WTC11 (cell line): Measurements from ENCODE around the gene TMEM108. TPM values are rescaled to one million over a fixed set of nuclear protein-coding genes. Genes with fewer than 3 reads are reported as not detected.

Experiments
- ATAC-seq: fragments of 200-7000 bp; cut with Tn5 transposase; 2 replicates; pipeline ENCODE4 v1.10.0; 2021; ENCODE audit warnings: mild to moderate bottlenecking, moderate library complexity
- CTCF ChIA-PET: fragments of 300-600 bp; sonication (Branson Sonifier 250); formaldehyde crosslinking; loops from one replicate; lab custom pipeline; 2021; ENCODE audit warnings: antibody characterized with exemption; lab: Charles Lee
- POLR2A ChIA-PET: fragments of 350-600 bp; sonication (Branson Sonifier 250); formaldehyde crosslinking; loops from one replicate; lab custom pipeline; 2021; ENCODE audit warnings: antibody characterized with exemption; lab: Charles Lee
- DNase-seq: peaks from one replicate; pipeline ENCODE4 v3.0.0; 2021; ENCODE audit warnings: low spot score
- H3K27ac Mint-ChIP-seq: 2 replicates; pipeline ENCODE4 v1.8.0; 2021; ENCODE audit warnings: mixed read lengths
- H3K27me3 Mint-ChIP-seq: 2 replicates; pipeline ENCODE4 v1.8.0; 2021; ENCODE audit warnings: low read depth, mild to moderate bottlenecking, moderate library complexity, mixed read lengths
- H3K36me3 Mint-ChIP-seq: 2 replicates; pipeline ENCODE4 v1.8.0; 2021; ENCODE audit warnings: mixed read lengths
- H3K4me1 Mint-ChIP-seq: 2 replicates; pipeline ENCODE4 v1.8.0; 2022; ENCODE audit warnings: mixed read lengths
- H3K4me3 Mint-ChIP-seq: 2 replicates; pipeline ENCODE4 v1.8.0; 2021; ENCODE audit warnings: mild to moderate bottlenecking, moderate library complexity, mixed read lengths
- H3K9me3 Mint-ChIP-seq: 2 replicates; pipeline ENCODE4 v1.8.0; 2021; ENCODE audit warnings: mixed read lengths
- ETV6 ChIP-seq: sonication (generic); formaldehyde crosslinking; IDR thresholded peaks from 2 replicates; pipeline ENCODE4 v1.8.1; 2022; ENCODE audit warnings: mild to moderate bottlenecking, missing genetic modification reagents
- FOXK1 ChIP-seq: sonication (generic); formaldehyde crosslinking; IDR thresholded peaks from 2 replicates; pipeline ENCODE4 v1.8.0; 2022; ENCODE audit warnings: mild to moderate bottlenecking, moderate library complexity, missing genetic modification reagents
- MXD4 ChIP-seq: fragments of 250-450 bp; sonication (Bioruptor Pico); IDR thresholded peaks from 2 replicates; pipeline ENCODE4 v1.8.0; 2021; ENCODE audit warnings: mild to moderate bottlenecking, moderate library complexity, borderline replicate concordance
- NFATC4 ChIP-seq: fragments of 250-450 bp; sonication (Bioruptor Pico); IDR thresholded peaks from 2 replicates; pipeline ENCODE4 v1.9.0; 2021; ENCODE audit warnings: mild to moderate bottlenecking
- NFYB ChIP-seq: sonication (generic); formaldehyde crosslinking; conservative IDR thresholded peaks from 2 replicates; pipeline ENCODE4 v1.8.0; 2022; ENCODE audit warnings: low read depth, missing genetic modification reagents
- NR1H2 ChIP-seq: sonication (generic); formaldehyde crosslinking; IDR thresholded peaks from 2 replicates; pipeline ENCODE4 v1.9.0; 2021; ENCODE audit warnings: mild to moderate bottlenecking, moderate library complexity, missing genetic modification reagents
- NR2C2 ChIP-seq: sonication (generic); formaldehyde crosslinking; IDR thresholded peaks from 2 replicates; pipeline ENCODE4 v1.8.0; 2022; ENCODE audit warnings: mild to moderate bottlenecking, missing genetic modification reagents
- OVOL2 ChIP-seq: fragments of 250-450 bp; sonication (Bioruptor Pico); IDR thresholded peaks from 2 replicates; pipeline ENCODE4 v1.9.0; 2021; ENCODE audit warnings: mild to moderate bottlenecking, borderline replicate concordance
- SP1 ChIP-seq: sonication (generic); formaldehyde crosslinking; conservative IDR thresholded peaks from 2 replicates; pipeline ENCODE4 v1.8.1; 2022; ENCODE audit warnings: missing genetic modification reagents
- TEAD4 ChIP-seq: sonication (generic); formaldehyde crosslinking; IDR thresholded peaks from 2 replicates; pipeline ENCODE4 v1.8.0; 2022; ENCODE audit warnings: mild to moderate bottlenecking, missing genetic modification reagents
- TP53 ChIP-seq: sonication (generic); formaldehyde crosslinking; IDR thresholded peaks from 2 replicates; pipeline ENCODE4 v1.8.1; 2023; ENCODE audit warnings: mild to moderate bottlenecking, missing genetic modification reagents
- total RNA-seq: library from RNA; stranded (reverse); gene quantifications from 3 replicates; pipeline ENCODE4 v1.2.3, GENCODE V29; 2021
- TF ChIP-seq, protein P1 (sequence below): sonication (generic); formaldehyde crosslinking; IDR thresholded peaks from 2 replicates; pipeline ENCODE4 v1.8.0; 2022; ENCODE audit warnings: missing genetic modification reagents
- TF ChIP-seq, protein P2 (sequence below): sonication (generic); formaldehyde crosslinking; IDR thresholded peaks from 2 replicates; pipeline ENCODE4 v1.8.0; 2022; ENCODE audit warnings: mild to moderate bottlenecking, missing genetic modification reagents
- TF ChIP-seq, protein P3 (sequence below): sonication (generic); formaldehyde crosslinking; IDR thresholded peaks from 2 replicates; pipeline ENCODE4 v1.8.1; 2023; ENCODE audit warnings: mild to moderate bottlenecking, missing genetic modification reagents, borderline replicate concordance
- TF ChIP-seq, protein P4 (sequence below): fragments of 250-450 bp; sonication (Bioruptor Pico); IDR thresholded peaks from 2 replicates; pipeline ENCODE4 v1.9.0; 2021; ENCODE audit warnings: mild to moderate bottlenecking, borderline replicate concordance
- TF ChIP-seq, protein P5 (sequence below): sonication (generic); formaldehyde crosslinking; IDR thresholded peaks from 2 replicates; pipeline ENCODE4 v1.8.0; 2022; ENCODE audit warnings: mild to moderate bottlenecking, missing genetic modification reagents
- TF ChIP-seq, protein P6 (sequence below): sonication (generic); formaldehyde crosslinking; IDR thresholded peaks from 2 replicates; pipeline ENCODE4 v1.8.0; 2022; ENCODE audit warnings: mild to moderate bottlenecking, missing genetic modification reagents

Gene TMEM108
- total RNA-seq, 1 experiment from 2014 or later: 14.7 TPM

DNA sequence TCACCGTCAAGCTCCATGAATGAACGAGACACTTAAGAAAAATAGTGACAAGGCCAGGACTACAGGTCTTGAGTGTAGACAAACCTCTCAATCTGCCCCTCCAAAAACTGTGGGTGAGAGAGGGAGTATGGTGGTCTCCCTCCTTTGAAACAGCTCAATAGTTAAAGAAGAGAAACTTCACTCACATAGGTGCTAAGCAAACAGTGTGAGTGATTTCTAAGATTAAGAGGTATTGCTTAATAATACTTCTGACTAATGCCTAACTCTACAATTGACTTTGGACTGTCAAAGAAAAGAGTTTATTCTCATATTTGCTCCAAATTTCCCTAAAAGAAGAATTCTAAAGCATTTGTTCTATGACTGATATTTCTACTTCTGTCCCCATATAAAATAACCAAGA lies 17.0 kb upstream of the TMEM108 start:
- Mint-ChIP-seq H3K27ac (no peak overlapping the region), H3K4me3 (no peak overlapping the region), H3K36me3 (no peaks in the 10 kb centered on the region), H3K9me3 (no peaks in the 10 kb centered on the region), H3K27me3 (0 out of 2 replicates have a peak, but pooled peaks cover 3% of the 10 kb centered on the region), H3K4me1 (no peaks in the 10 kb centered on the region)
- ChIA-PET POLR2A (no interaction called here), CTCF (no interaction called here)
- TF ChIP-seq MXD4 (CRISPR knock-in tag): no peak
- no peak for TF ChIP-seq ETV6 (CRISPR knock-in tag)
- TF ChIP-seq NR2C2 (CRISPR knock-in tag): no peak
- TF ChIP-seq, protein P1, sequence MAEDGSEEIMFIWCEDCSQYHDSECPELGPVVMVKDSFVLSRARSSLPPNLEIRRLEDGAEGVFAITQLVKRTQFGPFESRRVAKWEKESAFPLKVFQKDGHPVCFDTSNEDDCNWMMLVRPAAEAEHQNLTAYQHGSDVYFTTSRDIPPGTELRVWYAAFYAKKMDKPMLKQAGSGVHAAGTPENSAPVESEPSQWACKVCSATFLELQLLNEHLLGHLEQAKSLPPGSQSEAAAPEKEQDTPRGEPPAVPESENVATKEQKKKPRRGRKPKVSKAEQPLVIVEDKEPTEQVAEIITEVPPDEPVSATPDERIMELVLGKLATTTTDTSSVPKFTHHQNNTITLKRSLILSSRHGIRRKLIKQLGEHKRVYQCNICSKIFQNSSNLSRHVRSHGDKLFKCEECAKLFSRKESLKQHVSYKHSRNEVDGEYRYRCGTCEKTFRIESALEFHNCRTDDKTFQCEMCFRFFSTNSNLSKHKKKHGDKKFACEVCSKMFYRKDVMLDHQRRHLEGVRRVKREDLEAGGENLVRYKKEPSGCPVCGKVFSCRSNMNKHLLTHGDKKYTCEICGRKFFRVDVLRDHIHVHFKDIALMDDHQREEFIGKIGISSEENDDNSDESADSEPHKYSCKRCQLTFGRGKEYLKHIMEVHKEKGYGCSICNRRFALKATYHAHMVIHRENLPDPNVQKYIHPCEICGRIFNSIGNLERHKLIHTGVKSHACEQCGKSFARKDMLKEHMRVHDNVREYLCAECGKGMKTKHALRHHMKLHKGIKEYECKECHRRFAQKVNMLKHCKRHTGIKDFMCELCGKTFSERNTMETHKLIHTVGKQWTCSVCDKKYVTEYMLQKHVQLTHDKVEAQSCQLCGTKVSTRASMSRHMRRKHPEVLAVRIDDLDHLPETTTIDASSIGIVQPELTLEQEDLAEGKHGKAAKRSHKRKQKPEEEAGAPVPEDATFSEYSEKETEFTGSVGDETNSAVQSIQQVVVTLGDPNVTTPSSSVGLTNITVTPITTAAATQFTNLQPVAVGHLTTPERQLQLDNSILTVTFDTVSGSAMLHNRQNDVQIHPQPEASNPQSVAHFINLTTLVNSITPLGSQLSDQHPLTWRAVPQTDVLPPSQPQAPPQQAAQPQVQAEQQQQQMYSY (CRISPR knock-in tag): no peak
- no peak for TF ChIP-seq TP53
- TF ChIP-seq OVOL2 (CRISPR knock-in tag): no peak
- TF ChIP-seq, protein P2, sequence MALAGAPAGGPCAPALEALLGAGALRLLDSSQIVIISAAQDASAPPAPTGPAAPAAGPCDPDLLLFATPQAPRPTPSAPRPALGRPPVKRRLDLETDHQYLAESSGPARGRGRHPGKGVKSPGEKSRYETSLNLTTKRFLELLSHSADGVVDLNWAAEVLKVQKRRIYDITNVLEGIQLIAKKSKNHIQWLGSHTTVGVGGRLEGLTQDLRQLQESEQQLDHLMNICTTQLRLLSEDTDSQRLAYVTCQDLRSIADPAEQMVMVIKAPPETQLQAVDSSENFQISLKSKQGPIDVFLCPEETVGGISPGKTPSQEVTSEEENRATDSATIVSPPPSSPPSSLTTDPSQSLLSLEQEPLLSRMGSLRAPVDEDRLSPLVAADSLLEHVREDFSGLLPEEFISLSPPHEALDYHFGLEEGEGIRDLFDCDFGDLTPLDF: no peak
- TF ChIP-seq, protein P3, sequence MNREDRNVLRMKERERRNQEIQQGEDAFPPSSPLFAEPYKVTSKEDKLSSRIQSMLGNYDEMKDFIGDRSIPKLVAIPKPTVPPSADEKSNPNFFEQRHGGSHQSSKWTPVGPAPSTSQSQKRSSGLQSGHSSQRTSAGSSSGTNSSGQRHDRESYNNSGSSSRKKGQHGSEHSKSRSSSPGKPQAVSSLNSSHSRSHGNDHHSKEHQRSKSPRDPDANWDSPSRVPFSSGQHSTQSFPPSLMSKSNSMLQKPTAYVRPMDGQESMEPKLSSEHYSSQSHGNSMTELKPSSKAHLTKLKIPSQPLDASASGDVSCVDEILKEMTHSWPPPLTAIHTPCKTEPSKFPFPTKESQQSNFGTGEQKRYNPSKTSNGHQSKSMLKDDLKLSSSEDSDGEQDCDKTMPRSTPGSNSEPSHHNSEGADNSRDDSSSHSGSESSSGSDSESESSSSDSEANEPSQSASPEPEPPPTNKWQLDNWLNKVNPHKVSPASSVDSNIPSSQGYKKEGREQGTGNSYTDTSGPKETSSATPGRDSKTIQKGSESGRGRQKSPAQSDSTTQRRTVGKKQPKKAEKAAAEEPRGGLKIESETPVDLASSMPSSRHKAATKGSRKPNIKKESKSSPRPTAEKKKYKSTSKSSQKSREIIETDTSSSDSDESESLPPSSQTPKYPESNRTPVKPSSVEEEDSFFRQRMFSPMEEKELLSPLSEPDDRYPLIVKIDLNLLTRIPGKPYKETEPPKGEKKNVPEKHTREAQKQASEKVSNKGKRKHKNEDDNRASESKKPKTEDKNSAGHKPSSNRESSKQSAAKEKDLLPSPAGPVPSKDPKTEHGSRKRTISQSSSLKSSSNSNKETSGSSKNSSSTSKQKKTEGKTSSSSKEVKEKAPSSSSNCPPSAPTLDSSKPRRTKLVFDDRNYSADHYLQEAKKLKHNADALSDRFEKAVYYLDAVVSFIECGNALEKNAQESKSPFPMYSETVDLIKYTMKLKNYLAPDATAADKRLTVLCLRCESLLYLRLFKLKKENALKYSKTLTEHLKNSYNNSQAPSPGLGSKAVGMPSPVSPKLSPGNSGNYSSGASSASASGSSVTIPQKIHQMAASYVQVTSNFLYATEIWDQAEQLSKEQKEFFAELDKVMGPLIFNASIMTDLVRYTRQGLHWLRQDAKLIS (CRISPR knock-in tag): no peak
- TF ChIP-seq, protein P4, sequence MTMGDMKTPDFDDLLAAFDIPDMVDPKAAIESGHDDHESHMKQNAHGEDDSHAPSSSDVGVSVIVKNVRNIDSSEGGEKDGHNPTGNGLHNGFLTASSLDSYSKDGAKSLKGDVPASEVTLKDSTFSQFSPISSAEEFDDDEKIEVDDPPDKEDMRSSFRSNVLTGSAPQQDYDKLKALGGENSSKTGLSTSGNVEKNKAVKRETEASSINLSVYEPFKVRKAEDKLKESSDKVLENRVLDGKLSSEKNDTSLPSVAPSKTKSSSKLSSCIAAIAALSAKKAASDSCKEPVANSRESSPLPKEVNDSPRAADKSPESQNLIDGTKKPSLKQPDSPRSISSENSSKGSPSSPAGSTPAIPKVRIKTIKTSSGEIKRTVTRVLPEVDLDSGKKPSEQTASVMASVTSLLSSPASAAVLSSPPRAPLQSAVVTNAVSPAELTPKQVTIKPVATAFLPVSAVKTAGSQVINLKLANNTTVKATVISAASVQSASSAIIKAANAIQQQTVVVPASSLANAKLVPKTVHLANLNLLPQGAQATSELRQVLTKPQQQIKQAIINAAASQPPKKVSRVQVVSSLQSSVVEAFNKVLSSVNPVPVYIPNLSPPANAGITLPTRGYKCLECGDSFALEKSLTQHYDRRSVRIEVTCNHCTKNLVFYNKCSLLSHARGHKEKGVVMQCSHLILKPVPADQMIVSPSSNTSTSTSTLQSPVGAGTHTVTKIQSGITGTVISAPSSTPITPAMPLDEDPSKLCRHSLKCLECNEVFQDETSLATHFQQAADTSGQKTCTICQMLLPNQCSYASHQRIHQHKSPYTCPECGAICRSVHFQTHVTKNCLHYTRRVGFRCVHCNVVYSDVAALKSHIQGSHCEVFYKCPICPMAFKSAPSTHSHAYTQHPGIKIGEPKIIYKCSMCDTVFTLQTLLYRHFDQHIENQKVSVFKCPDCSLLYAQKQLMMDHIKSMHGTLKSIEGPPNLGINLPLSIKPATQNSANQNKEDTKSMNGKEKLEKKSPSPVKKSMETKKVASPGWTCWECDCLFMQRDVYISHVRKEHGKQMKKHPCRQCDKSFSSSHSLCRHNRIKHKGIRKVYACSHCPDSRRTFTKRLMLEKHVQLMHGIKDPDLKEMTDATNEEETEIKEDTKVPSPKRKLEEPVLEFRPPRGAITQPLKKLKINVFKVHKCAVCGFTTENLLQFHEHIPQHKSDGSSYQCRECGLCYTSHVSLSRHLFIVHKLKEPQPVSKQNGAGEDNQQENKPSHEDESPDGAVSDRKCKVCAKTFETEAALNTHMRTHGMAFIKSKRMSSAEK (CRISPR knock-in tag): no peak
- no peak for TF ChIP-seq NFYB (CRISPR knock-in tag)
- DNase-seq: no peak
- ATAC-seq: no peak

DNA sequence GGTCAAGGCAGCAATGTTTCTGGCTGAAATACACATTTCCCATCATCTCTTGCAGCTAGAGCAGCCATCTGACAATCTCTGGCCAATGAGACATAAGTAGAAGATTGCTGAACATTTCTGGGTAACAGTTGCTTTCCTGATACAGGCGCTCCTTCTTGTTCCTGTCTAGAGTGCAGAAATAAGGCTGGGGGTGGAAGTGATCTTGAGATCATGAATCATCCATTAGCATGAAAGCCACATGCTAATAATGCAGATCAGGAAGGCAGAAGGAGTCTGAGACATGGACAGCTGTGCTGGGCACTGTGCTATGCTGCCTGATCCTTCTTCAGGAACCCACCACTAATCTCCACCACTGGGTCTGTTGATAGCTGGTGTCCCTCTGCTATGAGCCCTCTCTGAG lies 14.8 kb upstream of the TMEM108 start:
- ChIA-PET CTCF (no interaction called here), POLR2A (no interaction called here)
- no peaks in the 10 kb centered on the region for H3K4me1 Mint-ChIP-seq
- H3K27ac Mint-ChIP-seq: no peak overlapping the region
- ATAC-seq: no peak
- H3K36me3 Mint-ChIP-seq: no peaks in the 10 kb centered on the region
- no peaks in the 10 kb centered on the region for H3K9me3 Mint-ChIP-seq
- no peak overlapping the region for H3K4me3 Mint-ChIP-seq
- 0 out of 2 replicates have a peak, but pooled peaks cover 3% of the 10 kb centered on the region for H3K27me3 Mint-ChIP-seq
- DNase-seq: no peak
- TF ChIP-seq FOXK1 (CRISPR knock-in tag): no peak
- no peak for TF ChIP-seq NR1H2 (CRISPR knock-in tag)
- no peak for TF ChIP-seq NFATC4 (CRISPR knock-in tag)
- TF ChIP-seq, protein P5, sequence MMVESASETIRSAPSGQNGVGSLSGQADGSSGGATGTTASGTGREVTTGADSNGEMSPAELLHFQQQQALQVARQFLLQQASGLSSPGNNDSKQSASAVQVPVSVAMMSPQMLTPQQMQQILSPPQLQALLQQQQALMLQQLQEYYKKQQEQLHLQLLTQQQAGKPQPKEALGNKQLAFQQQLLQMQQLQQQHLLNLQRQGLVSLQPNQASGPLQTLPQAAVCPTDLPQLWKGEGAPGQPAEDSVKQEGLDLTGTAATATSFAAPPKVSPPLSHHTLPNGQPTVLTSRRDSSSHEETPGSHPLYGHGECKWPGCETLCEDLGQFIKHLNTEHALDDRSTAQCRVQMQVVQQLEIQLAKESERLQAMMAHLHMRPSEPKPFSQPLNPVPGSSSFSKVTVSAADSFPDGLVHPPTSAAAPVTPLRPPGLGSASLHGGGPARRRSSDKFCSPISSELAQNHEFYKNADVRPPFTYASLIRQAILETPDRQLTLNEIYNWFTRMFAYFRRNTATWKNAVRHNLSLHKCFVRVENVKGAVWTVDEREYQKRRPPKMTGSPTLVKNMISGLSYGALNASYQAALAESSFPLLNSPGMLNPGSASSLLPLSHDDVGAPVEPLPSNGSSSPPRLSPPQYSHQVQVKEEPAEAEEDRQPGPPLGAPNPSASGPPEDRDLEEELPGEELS: no peak
- TF ChIP-seq TEAD4 (CRISPR knock-in tag): no peak
- TF ChIP-seq, protein P6, sequence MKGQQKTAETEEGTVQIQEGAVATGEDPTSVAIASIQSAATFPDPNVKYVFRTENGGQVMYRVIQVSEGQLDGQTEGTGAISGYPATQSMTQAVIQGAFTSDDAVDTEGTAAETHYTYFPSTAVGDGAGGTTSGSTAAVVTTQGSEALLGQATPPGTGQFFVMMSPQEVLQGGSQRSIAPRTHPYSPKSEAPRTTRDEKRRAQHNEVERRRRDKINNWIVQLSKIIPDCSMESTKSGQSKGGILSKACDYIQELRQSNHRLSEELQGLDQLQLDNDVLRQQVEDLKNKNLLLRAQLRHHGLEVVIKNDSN (CRISPR knock-in tag): no peak
- no peak for TF ChIP-seq SP1
